OCI-LY1 (cell line): ENCODE data around the gene TLR9.

Experiments
- EZH2 ChIP-seq: fragments of 200-600 bp; sonication (generic), shearing (Covaris generic); IDR thresholded peaks from 2 replicates; pipeline ENCODE4 v1.8.0; 2017; ENCODE audit warnings: borderline replicate concordance, mixed run types, mild to moderate bottlenecking, antibody characterized with exemption, low read length, moderate library complexity, mixed read lengths
- TF ChIP-seq, protein P1 (sequence below): fragments of 200-600 bp; sonication (generic), shearing (Covaris generic); IDR thresholded peaks from 2 replicates; pipeline ENCODE4 v1.5.1; 2017; ENCODE audit warnings: mild to moderate bottlenecking, antibody characterized with exemption, low read length, moderate library complexity, mixed read lengths

- TF ChIP-seq, protein P1, sequence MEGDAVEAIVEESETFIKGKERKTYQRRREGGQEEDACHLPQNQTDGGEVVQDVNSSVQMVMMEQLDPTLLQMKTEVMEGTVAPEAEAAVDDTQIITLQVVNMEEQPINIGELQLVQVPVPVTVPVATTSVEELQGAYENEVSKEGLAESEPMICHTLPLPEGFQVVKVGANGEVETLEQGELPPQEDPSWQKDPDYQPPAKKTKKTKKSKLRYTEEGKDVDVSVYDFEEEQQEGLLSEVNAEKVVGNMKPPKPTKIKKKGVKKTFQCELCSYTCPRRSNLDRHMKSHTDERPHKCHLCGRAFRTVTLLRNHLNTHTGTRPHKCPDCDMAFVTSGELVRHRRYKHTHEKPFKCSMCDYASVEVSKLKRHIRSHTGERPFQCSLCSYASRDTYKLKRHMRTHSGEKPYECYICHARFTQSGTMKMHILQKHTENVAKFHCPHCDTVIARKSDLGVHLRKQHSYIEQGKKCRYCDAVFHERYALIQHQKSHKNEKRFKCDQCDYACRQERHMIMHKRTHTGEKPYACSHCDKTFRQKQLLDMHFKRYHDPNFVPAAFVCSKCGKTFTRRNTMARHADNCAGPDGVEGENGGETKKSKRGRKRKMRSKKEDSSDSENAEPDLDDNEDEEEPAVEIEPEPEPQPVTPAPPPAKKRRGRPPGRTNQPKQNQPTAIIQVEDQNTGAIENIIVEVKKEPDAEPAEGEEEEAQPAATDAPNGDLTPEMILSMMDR: no peak
- no peak for TF ChIP-seq EZH2
Measured at GRCh38 chr3:52248165-52248541, 22.7 kb upstream of the TLR9 start.
